C4-2B (cell line): ENCODE results near the gene MT1X.

Experiments
- H3K27ac ChIP-seq: fragments of 450-650 bp; 2 replicates; pipeline ENCODE4 v1.5.1; 2017
- CTCF ChIP-seq: fragments of 450-650 bp; conservative IDR thresholded peaks from 2 replicates; pipeline ENCODE4 v1.5.1; 2017; ENCODE audit warnings: mild to moderate bottlenecking
- ZFX ChIP-seq: fragments of 450-650 bp; IDR thresholded peaks from 2 replicates; pipeline ENCODE4 v1.6.1; 2017

Gene MT1X

GRCh38 chr16:56726283-56726682 is 44.0 kb downstream of the MT1X start:
- no peak for TF ChIP-seq CTCF
- no peak for TF ChIP-seq ZFX
- no peak overlapping the region for H3K27ac ChIP-seq

- H3K27ac ChIP-seq, result no peak overlapping the region
- TF ChIP-seq ZFX (no peak), CTCF (no peak)
Observed at GRCh38 chr16:56726926-56727325, 44.7 kb downstream of the MT1X start.

GRCh38 chr16:56728027-56728426 is 45.8 kb downstream of the MT1X start:
- H3K27ac ChIP-seq, result no peak overlapping the region

GRCh38 chr16:56728980-56729734 is 46.9 kb downstream of the MT1X start:
- TF ChIP-seq ZFX (no peak), CTCF (no peak)
- peak overlapping the region; percentile 77 for H3K27ac ChIP-seq

More at GRCh38 chr16:56728027-56728426, 45.8 kb downstream of the MT1X start:
- TF ChIP-seq CTCF (no peak), ZFX (no peak)

- no peak for TF ChIP-seq ZFX
- TF ChIP-seq CTCF, result no peak
- peak within 1 kb of the TSS; percentile 77 for H3K27ac ChIP-seq
Observed at GRCh38 chr16:56729735-56730662, 47.7 kb downstream of the MT1X start, which contains the start of gene NUP93. Gene NUP93, plus strand, starts transcription at chr16:56730129. Its CDS starts 18,119 bp downstream, at chr16:56748248.

- TF ChIP-seq ZFX, result no peak
- no peak for TF ChIP-seq CTCF
- no peak overlapping the region for H3K27ac ChIP-seq
Observed at GRCh38 chr16:56732366-56732765, 50.1 kb downstream of the MT1X start.

- TF ChIP-seq ZFX (no peak), CTCF (no peak)
Observed at GRCh38 chr16:56732832-56733231, 50.6 kb downstream of the MT1X start.

More at GRCh38 chr16:56732832-56733231, 50.6 kb downstream of the MT1X start:
- H3K27ac ChIP-seq, result no peak overlapping the region
